Suprapubic skin (tissue), 4 donors: ENCODE measurements around the gene MALL. TPM values are rescaled to one million over a fixed set of nuclear protein-coding genes. Genes with fewer than 3 reads are reported as not detected.
"Not testable (repeated sequence)": the region's sequence is repeated elsewhere in the genome, so short reads cannot be mapped to it uniquely, and the experiment has no call there.

Experiments
- DNase-seq, 2 donors: peaks; one replicate each; pipeline ENCODE4 v3.0.0-alpha.2; 2019; ENCODE audit warnings: low spot score in 2 of 2
- H3K27ac ChIP-seq: fragments of 200-600 bp; sonication (generic); one replicate; pipeline ENCODE4 v1.5.1; 2019
- H3K27me3 ChIP-seq: fragments of 200-600 bp; sonication (generic); one replicate; pipeline ENCODE4 v1.5.1; 2019
- H3K36me3 ChIP-seq: fragments of 200-600 bp; sonication (generic); one replicate; pipeline ENCODE4 v1.5.1; 2019
- H3K4me1 ChIP-seq: fragments of 200-600 bp; sonication (generic); one replicate; pipeline ENCODE4 v1.5.1; 2019
- H3K4me3 ChIP-seq: fragments of 200-600 bp; sonication (generic); one replicate; pipeline ENCODE4 v1.5.1; 2019; ENCODE audit warnings: mild to moderate bottlenecking
- H3K9me3 ChIP-seq: fragments of 200-600 bp; sonication (generic); one replicate; pipeline ENCODE4 v1.5.1; 2019
- WGBS: methylation state at CpG from one replicate; pipeline ENCODE4 v1.1.5; 2018; 5-methylcytosine and 5-hydroxymethylcytosine counted together
- total RNA-seq, 4 donors: library from RNA; depleted of rRNA; stranded (reverse); fragments of >200 nt; gene quantifications; one replicate each; pipeline ENCODE4 v1.1.0, GENCODE V29; 2016

MALL gene
- total RNA-seq, 4 donors from 2014 or later, result 20.8 to 49.2 (median 41.6) TPM

GRCh38 chr2:110078104-110078503 lies 37.5 kb downstream of the MALL start:
- not testable (repeated sequence) for DNase-seq, H3K27ac ChIP-seq, H3K27me3 ChIP-seq, H3K9me3 ChIP-seq, H3K36me3 ChIP-seq, H3K4me3 ChIP-seq, H3K4me1 ChIP-seq
- WGBS, result no CpG with 5 or more reads among the region's 4 CpGs

DNA sequence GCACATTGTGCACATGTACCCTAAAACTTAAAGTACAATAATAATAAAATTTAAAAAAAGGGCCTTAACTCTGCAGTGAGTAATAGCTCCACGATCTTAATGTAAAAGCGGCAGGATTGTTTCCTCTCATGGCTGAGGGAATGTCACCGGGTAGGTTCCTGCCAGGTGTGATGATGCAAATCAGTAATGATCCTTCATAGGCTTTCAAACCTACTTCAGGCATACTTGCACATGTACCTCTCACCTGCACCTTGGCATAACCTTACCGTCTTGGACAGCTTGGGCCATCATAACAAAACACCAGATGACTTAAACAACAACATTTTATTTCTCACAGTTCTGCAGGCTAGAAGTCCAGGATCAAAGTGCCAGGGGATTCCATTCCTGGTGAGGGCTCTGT lies 39.7 kb downstream of the MALL start:
- WGBS, result 93% methylated on average over 2 of the region's 4 CpGs
- not testable (repeated sequence) for H3K4me1 ChIP-seq

GRCh38 chr2:110069869-110070268 lies 45.8 kb downstream of the MALL start:
- not testable (repeated sequence) for DNase-seq, H3K27ac ChIP-seq, H3K9me3 ChIP-seq, H3K4me1 ChIP-seq, H3K4me3 ChIP-seq, H3K27me3 ChIP-seq, H3K36me3 ChIP-seq
- WGBS, result 97% methylated on average over 4 of the region's 7 CpGs

More for the DNA sequence above, 39.7 kb downstream of the MALL start:
- not testable (repeated sequence) for H3K36me3 ChIP-seq, H3K27ac ChIP-seq, H3K27me3 ChIP-seq, H3K4me3 ChIP-seq, DNase-seq, H3K9me3 ChIP-seq

DNA sequence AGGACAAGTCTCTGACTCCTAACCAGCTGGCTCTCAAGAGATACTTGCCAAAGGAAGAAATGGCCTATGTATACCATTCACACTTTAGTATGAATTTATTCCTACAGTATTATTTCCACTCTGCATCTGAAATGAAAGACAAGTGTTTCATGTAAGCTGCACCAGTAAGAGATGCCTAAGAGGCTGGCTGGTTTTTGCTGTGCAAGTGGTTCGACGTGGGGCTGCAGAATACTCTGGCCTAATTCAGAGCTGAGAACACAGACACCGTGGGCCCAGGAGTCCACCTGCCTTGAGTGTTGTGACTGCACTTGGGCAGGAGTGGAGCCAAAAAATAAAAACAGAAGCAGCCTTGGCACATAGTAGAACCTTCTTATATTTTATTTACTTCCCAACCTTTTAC lies 47.5 kb downstream of the MALL start:
- H3K27me3 ChIP-seq, H3K36me3 ChIP-seq, H3K9me3 ChIP-seq, H3K27ac ChIP-seq, H3K4me3 ChIP-seq, H3K4me1 ChIP-seq: not testable (repeated sequence)
- WGBS, result 89% methylated on average over 3 of the region's 3 CpGs
- DNase-seq, result peak in 1 of 2 donors; percentile 75

GRCh38 chr2:110062332-110062731 lies 53.3 kb downstream of the MALL start:
- not testable (repeated sequence) for H3K4me3 ChIP-seq, H3K36me3 ChIP-seq, H3K9me3 ChIP-seq, H3K27ac ChIP-seq, H3K4me1 ChIP-seq, H3K27me3 ChIP-seq, DNase-seq
- no CpG with 5 or more reads among the region's 3 CpGs for WGBS

- no CpG with 5 or more reads among the region's 2 CpGs for WGBS
- H3K27me3 ChIP-seq, H3K4me3 ChIP-seq, DNase-seq, H3K36me3 ChIP-seq, H3K4me1 ChIP-seq, H3K27ac ChIP-seq, H3K9me3 ChIP-seq: not testable (repeated sequence)
Observed at GRCh38 chr2:110060550-110060949, 55.1 kb downstream of the MALL start.

- H3K27me3 ChIP-seq, H3K9me3 ChIP-seq, H3K4me3 ChIP-seq, H3K27ac ChIP-seq, DNase-seq, H3K4me1 ChIP-seq, H3K36me3 ChIP-seq: not testable (repeated sequence)
- WGBS, result no CpG with 5 or more reads among the region's 1 CpG
Observed at GRCh38 chr2:110059694-110060358, 55.8 kb downstream of the MALL start.

GRCh38 chr2:110059009-110059693 lies 56.5 kb downstream of the MALL start:
- not testable (repeated sequence) for H3K27ac ChIP-seq, H3K9me3 ChIP-seq, H3K4me3 ChIP-seq, H3K36me3 ChIP-seq, H3K27me3 ChIP-seq, H3K4me1 ChIP-seq, DNase-seq
- WGBS, result no CpG with 5 or more reads among the region's 11 CpGs

GRCh38 chr2:110058034-110058433 lies 57.6 kb downstream of the MALL start:
- H3K36me3 ChIP-seq, H3K9me3 ChIP-seq, H3K4me3 ChIP-seq, H3K27ac ChIP-seq, H3K4me1 ChIP-seq, H3K27me3 ChIP-seq, DNase-seq: not testable (repeated sequence)

- not testable (repeated sequence) for H3K27me3 ChIP-seq, H3K36me3 ChIP-seq, H3K4me3 ChIP-seq, DNase-seq, H3K27ac ChIP-seq, H3K4me1 ChIP-seq, H3K9me3 ChIP-seq
- no CpG with 5 or more reads among the region's 8 CpGs for WGBS
Observed at GRCh38 chr2:110055819-110056408, 59.7 kb downstream of the MALL start.

DNA sequence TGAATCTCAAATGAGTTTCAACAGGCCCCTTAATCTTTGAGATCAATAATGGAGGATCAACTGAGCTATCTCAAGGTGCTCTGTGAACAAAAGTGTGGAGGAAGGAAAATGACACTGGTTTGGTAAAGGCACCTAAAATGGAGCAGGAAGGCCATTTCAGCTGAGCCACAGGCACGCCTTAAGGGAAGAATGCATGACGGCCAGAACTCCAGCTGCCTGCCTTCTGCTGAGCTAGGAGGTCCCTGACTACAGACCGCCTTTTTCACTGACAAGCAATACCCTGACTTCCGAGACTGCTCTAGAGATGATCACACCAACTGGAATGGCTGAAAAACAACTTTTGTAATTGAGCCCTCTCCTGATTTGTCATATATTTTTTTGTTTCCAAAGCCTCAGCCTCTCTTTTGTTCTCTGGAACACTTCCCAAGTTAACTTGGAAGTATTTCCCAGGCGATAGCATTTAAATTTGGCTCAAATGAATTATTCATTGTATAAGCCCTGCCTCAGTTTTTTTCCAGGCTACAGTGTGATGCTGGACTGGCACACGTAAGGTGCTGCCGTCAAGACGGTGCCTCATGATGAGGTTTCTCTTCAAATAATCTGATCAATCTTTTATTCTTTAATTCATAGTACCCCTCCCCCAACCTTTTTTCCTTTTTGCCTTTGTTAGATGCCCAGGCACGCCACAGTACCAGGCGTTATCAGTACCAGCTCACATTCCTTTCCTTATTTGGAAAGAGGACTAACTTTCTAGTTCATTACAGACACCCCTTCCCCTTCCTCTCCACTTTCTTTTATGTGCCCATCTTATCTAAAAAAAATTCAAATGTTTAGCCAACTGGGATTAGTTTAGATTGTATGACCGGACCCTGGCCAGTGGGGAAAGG lies 60.9 kb downstream of the MALL start:
- not testable (repeated sequence) for H3K4me3 ChIP-seq, H3K27ac ChIP-seq, H3K9me3 ChIP-seq, H3K4me1 ChIP-seq, H3K27me3 ChIP-seq, H3K36me3 ChIP-seq
- 20% methylated on average over 2 of the region's 11 CpGs for WGBS
- peak; percentile 35 to 76 for DNase-seq

- H3K4me1 ChIP-seq, H3K27me3 ChIP-seq, DNase-seq, H3K9me3 ChIP-seq, H3K4me3 ChIP-seq, H3K27ac ChIP-seq, H3K36me3 ChIP-seq: not testable (repeated sequence)
- no CpG with 5 or more reads among the region's 5 CpGs for WGBS
Observed at GRCh38 chr2:110053688-110054087, 61.9 kb downstream of the MALL start.

DNA sequence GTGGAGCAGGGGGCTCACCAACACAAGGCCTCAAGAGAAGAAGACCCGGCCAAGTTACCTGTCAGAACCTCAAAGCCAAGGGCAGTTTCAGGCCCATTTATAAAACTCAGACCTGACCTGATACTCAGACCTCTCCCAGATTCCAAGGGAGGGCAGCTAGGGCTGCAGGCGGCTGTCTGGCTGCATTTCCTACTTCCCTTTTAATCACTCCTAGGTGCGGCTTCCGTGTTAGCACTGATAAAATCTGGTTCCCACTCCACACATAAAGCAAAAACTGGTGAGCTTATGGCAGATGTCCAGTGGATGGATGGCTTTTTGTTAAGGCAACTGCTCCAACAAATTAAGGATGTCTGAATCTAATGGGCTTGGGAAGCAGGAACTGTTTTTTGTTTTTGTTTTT lies 63.5 kb downstream of the MALL start:
- H3K27ac ChIP-seq, result not testable (repeated sequence)
- WGBS, result no CpG with 5 or more reads among the region's 4 CpGs

GRCh38 chr2:110050222-110050621 lies 65.4 kb downstream of the MALL start:
- DNase-seq, H3K4me1 ChIP-seq, H3K27me3 ChIP-seq, H3K36me3 ChIP-seq, H3K9me3 ChIP-seq, H3K27ac ChIP-seq, H3K4me3 ChIP-seq: not testable (repeated sequence)
- no CpG with 5 or more reads among the region's 5 CpGs for WGBS

More for the DNA sequence above, 63.5 kb downstream of the MALL start:
- H3K4me3 ChIP-seq, H3K27me3 ChIP-seq, H3K36me3 ChIP-seq, DNase-seq, H3K4me1 ChIP-seq, H3K9me3 ChIP-seq: not testable (repeated sequence)
